Measurements from ENCODE around the gene EDN2.
A peak's percentile ranks its signal among the peaks of the same experiment; 100 is the strongest.

Gene EDN2

GRCh38 chr1:41519667-41520066, 35.2 kb upstream of the EDN2 start:
- H4K20me1 ChIP-seq (ENCODE audit: insufficient read depth, low read length): no peaks in the 10 kb centered on the region
- TF ChIP-seq CTCF (IDR thresholded peaks at IDR 0.05; ENCODE audit: low read length) (no peak), EZH2phosphoT487 (IDR thresholded peaks at IDR 0.05; ENCODE audit: low read length) (no peak), EZH2 (optimal IDR thresholded peaks at IDR 0.05; ENCODE audit: low read depth, low read length) (no peak)

GRCh38 chr1:41518471-41518870, 34.0 kb upstream of the EDN2 start:
- H3K9me2 ChIP-seq (replicated peaks; ENCODE audit: insufficient read depth, low read length): no peaks in the 10 kb centered on the region
- H3K4me1 ChIP-seq (ENCODE audit: low read length): peaks cover 21% of the 10 kb centered on the region
- no peak overlapping the region for H3K27ac ChIP-seq (ENCODE audit: low read length)
- H4K20me1 ChIP-seq (ENCODE audit: insufficient read depth, low read length): no peaks in the 10 kb centered on the region
- no peaks in the 10 kb centered on the region for H3K27me3 ChIP-seq (replicated peaks; ENCODE audit: insufficient read depth, low read length)
- no peak for DNase-seq
- no peak overlapping the region for H3K4me3 ChIP-seq (ENCODE audit: low read length)
- no peaks in the 10 kb centered on the region for H3K9me3 ChIP-seq (replicated peaks; ENCODE audit: insufficient read depth, low read length)
- H3K4me2 ChIP-seq (ENCODE audit: low read depth, low read length): no peak overlapping the region
- no peaks in the 10 kb centered on the region for H3F3A ChIP-seq (ENCODE audit: insufficient read depth, low read length)
- TF ChIP-seq EZH2 (optimal IDR thresholded peaks at IDR 0.05; ENCODE audit: low read depth, low read length) (no peak), EZH2phosphoT487 (IDR thresholded peaks at IDR 0.05; ENCODE audit: low read length) (no peak), CTCF (IDR thresholded peaks at IDR 0.05; ENCODE audit: low read length) (no peak)
- H3K9ac ChIP-seq (ENCODE audit: low read length): no peak overlapping the region
- no peaks in the 10 kb centered on the region for H3K79me2 ChIP-seq (ENCODE audit: low read length)
- no peak overlapping the region for H2AFZ ChIP-seq (ENCODE audit: low read length)
- H3K36me3 ChIP-seq (replicated peaks; ENCODE audit: insufficient read depth, low read length): no peaks in the 10 kb centered on the region

More at GRCh38 chr1:41519667-41520066, 35.2 kb upstream of the EDN2 start:
- no peak overlapping the region for H2AFZ ChIP-seq (ENCODE audit: low read length)
- H3K9me2 ChIP-seq (replicated peaks; ENCODE audit: insufficient read depth, low read length): no peaks in the 10 kb centered on the region
- no peak overlapping the region for H3K4me2 ChIP-seq (ENCODE audit: low read depth, low read length)
- H3K4me3 ChIP-seq (ENCODE audit: low read length): no peak overlapping the region
- H3K27me3 ChIP-seq (replicated peaks; ENCODE audit: insufficient read depth, low read length): no peaks in the 10 kb centered on the region
- H3K9me3 ChIP-seq (replicated peaks; ENCODE audit: insufficient read depth, low read length): no peaks in the 10 kb centered on the region
- no peaks in the 10 kb centered on the region for H3K79me2 ChIP-seq (ENCODE audit: low read length)
- no peak overlapping the region for H3K9ac ChIP-seq (ENCODE audit: low read length)
- H3K27ac ChIP-seq (ENCODE audit: low read length): no peak overlapping the region
- no peak for DNase-seq
- H3F3A ChIP-seq (ENCODE audit: insufficient read depth, low read length): no peaks in the 10 kb centered on the region
- H3K4me1 ChIP-seq (ENCODE audit: low read length): peaks cover 21% of the 10 kb centered on the region
- no peaks in the 10 kb centered on the region for H3K36me3 ChIP-seq (replicated peaks; ENCODE audit: insufficient read depth, low read length)

GRCh38 chr1:41517062-41517438, 32.6 kb upstream of the EDN2 start:
- Histone ChIP-seq H3K27ac (ENCODE audit: low read length) (peak overlapping the region; percentile 31; the same call in 1 of the 2 replicates), H3K79me2 (ENCODE audit: low read length) (no peaks in the 10 kb centered on the region), H3K27me3 (replicated peaks; ENCODE audit: insufficient read depth, low read length) (no peaks in the 10 kb centered on the region), H3K9me2 (replicated peaks; ENCODE audit: insufficient read depth, low read length) (no peaks in the 10 kb centered on the region), H3F3A (ENCODE audit: insufficient read depth, low read length) (no peaks in the 10 kb centered on the region), H3K4me1 (ENCODE audit: low read length) (peaks cover 21% of the 10 kb centered on the region), H4K20me1 (ENCODE audit: insufficient read depth, low read length) (no peaks in the 10 kb centered on the region), H3K9me3 (replicated peaks; ENCODE audit: insufficient read depth, low read length) (no peaks in the 10 kb centered on the region), H2AFZ (ENCODE audit: low read length) (peak overlapping the region; percentile 90), H3K4me2 (ENCODE audit: low read depth, low read length) (peak overlapping the region; percentile 98), H3K4me3 (ENCODE audit: low read length) (peak overlapping the region; percentile 71), H3K9ac (ENCODE audit: low read length) (peak overlapping the region; percentile 75), H3K36me3 (replicated peaks; ENCODE audit: insufficient read depth, low read length) (no peaks in the 10 kb centered on the region)
- DNase-seq: peak; percentile 75
- TF ChIP-seq CTCF (IDR thresholded peaks at IDR 0.05; ENCODE audit: low read length) (no peak), EZH2phosphoT487 (IDR thresholded peaks at IDR 0.05; ENCODE audit: low read length) (no peak), EZH2 (optimal IDR thresholded peaks at IDR 0.05; ENCODE audit: low read depth, low read length) (no peak)
